IPS-20b (cell line): Measurements from ENCODE around the gene MBD3L2B.

Experiments
- H3K27ac ChIP-seq: one replicate; pipeline ENCODE4 v1.5.1; 2013; ENCODE audit warnings: low read length
- H3K27me3 ChIP-seq: 2 replicates; pipeline ENCODE4 v1.6.1; 2013; ENCODE audit warnings: mild to moderate bottlenecking, low read length, inconsistent platforms; ENCODE audit not compliant: insufficient read depth
- H3K36me3 ChIP-seq: 2 replicates; pipeline ENCODE4 v1.6.1; 2013; ENCODE audit warnings: low read depth, mild to moderate bottlenecking, inconsistent platforms, low read length, moderate library complexity; ENCODE audit not compliant: insufficient read depth
- H3K4me1 ChIP-seq: 2 replicates; pipeline ENCODE4 v1.6.1; 2013; ENCODE audit warnings: mild to moderate bottlenecking, control low read depth, inconsistent platforms, low read length, moderate library complexity; ENCODE audit not compliant: insufficient read depth
- H3K4me3 ChIP-seq: 2 replicates; pipeline ENCODE4 v1.5.1; 2013; ENCODE audit warnings: mild to moderate bottlenecking, low read length, inconsistent platforms
- H3K9ac ChIP-seq: 2 replicates; pipeline ENCODE4 v1.6.1; 2013; ENCODE audit warnings: low read depth, mild to moderate bottlenecking, inconsistent platforms, low read length, moderate library complexity
- H3K9me3 ChIP-seq: 2 replicates; pipeline ENCODE4 v1.6.1; 2013; ENCODE audit warnings: mild to moderate bottlenecking, low read depth, low read length, inconsistent platforms; ENCODE audit not compliant: insufficient read depth

MBD3L2B gene

GRCh38 chr19:7006135-7006704, 15.0 kb downstream of the MBD3L2B start:
- H3K27ac ChIP-seq, result no peak overlapping the region
- no peak overlapping the region for H3K4me3 ChIP-seq
- no peaks in the 10 kb centered on the region for H3K27me3 ChIP-seq
- no peaks in the 10 kb centered on the region for H3K4me1 ChIP-seq
- peaks cover 68% of the 10 kb centered on the region for H3K9me3 ChIP-seq
- H3K9ac ChIP-seq, result no peak overlapping the region
- no peaks in the 10 kb centered on the region for H3K36me3 ChIP-seq

GRCh38 chr19:7004313-7004931, 16.8 kb downstream of the MBD3L2B start:
- Histone ChIP-seq H3K4me1 (no peaks in the 10 kb centered on the region), H3K4me3 (no peak overlapping the region), H3K27ac (no peak overlapping the region), H3K9me3 (peaks cover 78% of the 10 kb centered on the region), H3K36me3 (no peaks in the 10 kb centered on the region), H3K27me3 (no peaks in the 10 kb centered on the region), H3K9ac (no peak overlapping the region)

- no peak overlapping the region for H3K4me3 ChIP-seq
- no peaks in the 10 kb centered on the region for H3K4me1 ChIP-seq
- no peaks in the 10 kb centered on the region for H3K36me3 ChIP-seq
- no peaks in the 10 kb centered on the region for H3K27me3 ChIP-seq
- peaks cover 80% of the 10 kb centered on the region for H3K9me3 ChIP-seq
- no peak overlapping the region for H3K27ac ChIP-seq
- H3K9ac ChIP-seq, result no peak overlapping the region
Measured at GRCh38 chr19:7000816-7001215, 20.4 kb downstream of the MBD3L2B start.

GRCh38 chr19:7000333-7000732, 20.9 kb downstream of the MBD3L2B start:
- Histone ChIP-seq H3K36me3 (no peaks in the 10 kb centered on the region), H3K27me3 (no peaks in the 10 kb centered on the region), H3K4me1 (no peaks in the 10 kb centered on the region), H3K4me3 (no peak overlapping the region; the same call in 1 of the 2 replicates), H3K9me3 (peaks cover 84% of the 10 kb centered on the region), H3K27ac (no peak overlapping the region), H3K9ac (no peak overlapping the region)

- peaks cover 84% of the 10 kb centered on the region for H3K9me3 ChIP-seq
- no peak overlapping the region for H3K27ac ChIP-seq
- no peaks in the 10 kb centered on the region for H3K27me3 ChIP-seq
- no peaks in the 10 kb centered on the region for H3K36me3 ChIP-seq
- no peaks in the 10 kb centered on the region for H3K4me1 ChIP-seq
- H3K4me3 ChIP-seq, result no peak overlapping the region; the same call in 1 of the 2 replicates
- no peak overlapping the region for H3K9ac ChIP-seq
Measured at GRCh38 chr19:6999933-7000332, 21.3 kb downstream of the MBD3L2B start.

GRCh38 chr19:6997679-6998445, 23.4 kb downstream of the MBD3L2B start:
- Histone ChIP-seq H3K4me3 (no peak overlapping the region), H3K36me3 (no peaks in the 10 kb centered on the region), H3K27me3 (no peaks in the 10 kb centered on the region), H3K4me1 (no peaks in the 10 kb centered on the region), H3K27ac (no peak overlapping the region), H3K9me3 (peaks cover 86% of the 10 kb centered on the region), H3K9ac (no peak overlapping the region)

- H3K27me3 ChIP-seq, result no peaks in the 10 kb centered on the region
- peaks cover 83% of the 10 kb centered on the region for H3K9me3 ChIP-seq
- H3K4me3 ChIP-seq, result no peak overlapping the region
- no peak overlapping the region for H3K27ac ChIP-seq
- no peak overlapping the region for H3K9ac ChIP-seq
- no peaks in the 10 kb centered on the region for H3K36me3 ChIP-seq
- H3K4me1 ChIP-seq, result no peaks in the 10 kb centered on the region
Measured at GRCh38 chr19:6996810-6997209, 24.4 kb downstream of the MBD3L2B start.

- peaks cover 77% of the 10 kb centered on the region for H3K9me3 ChIP-seq
- H3K4me1 ChIP-seq, result no peaks in the 10 kb centered on the region
Measured at GRCh38 chr19:6995054-6995453, 26.2 kb downstream of the MBD3L2B start.

GRCh38 chr19:6988257-6988656, 33.0 kb downstream of the MBD3L2B start:
- no peaks in the 10 kb centered on the region for H3K27me3 ChIP-seq
- no peaks in the 10 kb centered on the region for H3K36me3 ChIP-seq
- H3K4me1 ChIP-seq, result no peaks in the 10 kb centered on the region
- no peak overlapping the region for H3K9ac ChIP-seq
- H3K9me3 ChIP-seq, result peaks cover 79% of the 10 kb centered on the region
- H3K4me3 ChIP-seq, result no peak overlapping the region
- H3K27ac ChIP-seq, result no peak overlapping the region

More at GRCh38 chr19:6995054-6995453, 26.2 kb downstream of the MBD3L2B start:
- no peaks in the 10 kb centered on the region for H3K36me3 ChIP-seq
- no peaks in the 10 kb centered on the region for H3K27me3 ChIP-seq
- no peak overlapping the region for H3K9ac ChIP-seq
- no peak overlapping the region for H3K4me3 ChIP-seq
- no peak overlapping the region for H3K27ac ChIP-seq

- Histone ChIP-seq H3K27ac (no peak overlapping the region), H3K36me3 (no peaks in the 10 kb centered on the region)
Measured at GRCh38 chr19:6987850-6988249, 33.4 kb downstream of the MBD3L2B start.

GRCh38 chr19:6983448-6983847, 37.8 kb downstream of the MBD3L2B start:
- no peaks in the 10 kb centered on the region for H3K27me3 ChIP-seq

More at GRCh38 chr19:6987850-6988249, 33.4 kb downstream of the MBD3L2B start:
- Histone ChIP-seq H3K4me1 (no peaks in the 10 kb centered on the region), H3K9me3 (peaks cover 80% of the 10 kb centered on the region), H3K9ac (no peak overlapping the region), H3K4me3 (no peak overlapping the region), H3K27me3 (no peaks in the 10 kb centered on the region)

GRCh38 chr19:6979399-6979798, 41.8 kb downstream of the MBD3L2B start:
- Histone ChIP-seq H3K9me3 (peaks cover 89% of the 10 kb centered on the region), H3K4me1 (no peaks in the 10 kb centered on the region), H3K4me3 (no peak overlapping the region), H3K36me3 (no peaks in the 10 kb centered on the region), H3K27me3 (no peaks in the 10 kb centered on the region), H3K9ac (no peak overlapping the region), H3K27ac (no peak overlapping the region)

More at GRCh38 chr19:6983448-6983847, 37.8 kb downstream of the MBD3L2B start:
- Histone ChIP-seq H3K27ac (no peak overlapping the region), H3K4me3 (no peak overlapping the region), H3K36me3 (no peaks in the 10 kb centered on the region), H3K9ac (no peak overlapping the region), H3K9me3 (peaks cover 83% of the 10 kb centered on the region), H3K4me1 (no peaks in the 10 kb centered on the region)
